Fibroblast of pulmonary artery (primary cell): ENCODE results near the gene SGK1.
"Not testable (repeated sequence)": the region's sequence is repeated elsewhere in the genome, so short reads cannot be mapped to it uniquely, and the experiment has no call there.

Experiments
- DNase-seq: peaks from one replicate; pipeline ENCODE4 v3.0.0-alpha.2; 2010; ENCODE audit warnings: low read depth
- H3K4me3 ChIP-seq: replicated peaks from 2 replicates; pipeline ENCODE4 v1.5.1; 2011; ENCODE audit warnings: low read depth, mild to moderate bottlenecking, control low read depth, low read length, moderate library complexity
- TF ChIP-seq, protein P1 (sequence below): IDR thresholded peaks from 2 replicates; pipeline ENCODE4 v1.5.1; 2011; ENCODE audit warnings: mild to moderate bottlenecking, control low read depth, low read length, inconsistent platforms; ENCODE audit errors: missing control alignments

SGK1 gene

DNA sequence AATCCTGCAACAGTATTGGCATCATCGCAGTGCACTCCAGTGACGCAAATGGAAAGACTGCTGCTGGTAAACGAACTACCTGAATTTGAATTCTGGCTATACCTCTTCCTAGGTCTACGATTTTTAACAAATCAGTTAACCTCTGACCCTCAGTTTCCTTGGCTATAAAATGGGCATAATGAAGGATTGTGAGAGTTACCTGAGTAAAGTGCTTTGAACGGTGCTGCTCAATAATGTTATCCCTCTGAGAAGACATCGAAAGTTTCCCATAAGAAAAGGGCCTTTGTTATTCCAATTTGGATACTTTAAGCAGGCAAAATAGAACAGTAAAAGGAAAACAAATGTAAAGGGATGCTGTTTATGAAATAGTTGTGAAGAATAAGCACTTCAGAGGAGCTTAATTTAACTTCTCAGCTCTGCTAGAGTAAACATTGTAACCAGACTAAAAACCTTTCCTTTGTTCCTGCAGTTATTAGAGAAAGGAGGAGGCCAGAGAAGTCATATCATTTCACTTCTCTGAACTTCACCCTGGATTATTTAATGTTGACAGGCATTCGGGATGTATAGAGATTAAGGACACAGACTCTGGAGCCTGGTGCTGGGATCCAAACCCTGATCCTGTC lies 5.8 kb downstream of the SGK1 start:
- TF ChIP-seq, protein P1, sequence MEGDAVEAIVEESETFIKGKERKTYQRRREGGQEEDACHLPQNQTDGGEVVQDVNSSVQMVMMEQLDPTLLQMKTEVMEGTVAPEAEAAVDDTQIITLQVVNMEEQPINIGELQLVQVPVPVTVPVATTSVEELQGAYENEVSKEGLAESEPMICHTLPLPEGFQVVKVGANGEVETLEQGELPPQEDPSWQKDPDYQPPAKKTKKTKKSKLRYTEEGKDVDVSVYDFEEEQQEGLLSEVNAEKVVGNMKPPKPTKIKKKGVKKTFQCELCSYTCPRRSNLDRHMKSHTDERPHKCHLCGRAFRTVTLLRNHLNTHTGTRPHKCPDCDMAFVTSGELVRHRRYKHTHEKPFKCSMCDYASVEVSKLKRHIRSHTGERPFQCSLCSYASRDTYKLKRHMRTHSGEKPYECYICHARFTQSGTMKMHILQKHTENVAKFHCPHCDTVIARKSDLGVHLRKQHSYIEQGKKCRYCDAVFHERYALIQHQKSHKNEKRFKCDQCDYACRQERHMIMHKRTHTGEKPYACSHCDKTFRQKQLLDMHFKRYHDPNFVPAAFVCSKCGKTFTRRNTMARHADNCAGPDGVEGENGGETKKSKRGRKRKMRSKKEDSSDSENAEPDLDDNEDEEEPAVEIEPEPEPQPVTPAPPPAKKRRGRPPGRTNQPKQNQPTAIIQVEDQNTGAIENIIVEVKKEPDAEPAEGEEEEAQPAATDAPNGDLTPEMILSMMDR, result no peak
- DNase-seq, result no peak
- no peak overlapping the region for H3K4me3 ChIP-seq

DNA sequence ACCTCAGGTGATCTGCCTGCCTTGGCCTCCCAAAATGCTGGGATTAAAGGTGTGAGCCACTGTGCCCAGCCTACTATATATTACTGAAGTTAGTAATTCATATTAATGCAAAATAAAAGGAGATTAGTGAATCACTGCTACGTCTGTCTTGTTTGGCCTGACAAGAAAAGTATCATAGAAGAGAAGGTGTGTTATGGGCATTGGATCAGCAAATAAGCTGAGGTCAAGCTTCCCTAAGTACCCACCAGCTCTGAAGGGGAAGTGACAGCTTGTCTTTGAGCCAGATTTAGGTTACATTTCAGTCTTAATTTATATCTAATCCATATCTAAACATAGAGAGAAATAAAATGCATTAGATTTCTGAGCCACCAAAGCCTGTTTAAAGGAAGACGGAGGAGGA lies 7.1 kb downstream of the SGK1 start:
- H3K4me3 ChIP-seq, result no peak overlapping the region
- no peak for DNase-seq
- TF ChIP-seq, protein P1, result no peak

DNA sequence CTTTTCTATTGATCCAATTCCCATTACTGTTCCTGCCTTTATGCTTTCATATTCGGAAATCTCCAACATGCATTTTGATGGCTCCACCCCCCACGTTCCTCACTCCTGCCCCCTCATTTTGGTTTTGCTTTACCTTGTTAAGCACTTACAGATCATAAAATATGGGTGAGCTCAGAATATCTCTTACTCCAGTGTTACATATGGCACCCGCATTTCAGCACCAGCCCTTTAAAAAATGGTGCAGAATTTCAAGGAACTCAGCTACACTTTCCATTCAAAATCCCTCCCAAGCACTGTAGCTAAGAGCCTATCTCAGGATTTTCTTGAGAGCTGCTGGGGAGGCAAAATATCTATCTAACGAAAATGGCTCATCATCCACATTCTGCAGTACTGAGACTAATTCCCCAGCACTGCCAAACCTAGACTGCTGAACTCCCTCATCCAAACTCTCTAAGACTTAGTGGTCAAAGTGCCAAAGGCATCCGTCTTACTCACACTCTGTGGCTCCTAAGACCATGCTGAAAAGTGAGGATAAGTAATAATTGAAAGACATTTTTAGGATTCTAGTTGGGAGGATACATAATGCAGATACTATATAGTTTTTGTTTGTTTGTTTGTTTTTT lies 7.8 kb downstream of the SGK1 start:
- no peak overlapping the region for H3K4me3 ChIP-seq
- TF ChIP-seq, protein P1, result no peak
- DNase-seq, result no peak

DNA sequence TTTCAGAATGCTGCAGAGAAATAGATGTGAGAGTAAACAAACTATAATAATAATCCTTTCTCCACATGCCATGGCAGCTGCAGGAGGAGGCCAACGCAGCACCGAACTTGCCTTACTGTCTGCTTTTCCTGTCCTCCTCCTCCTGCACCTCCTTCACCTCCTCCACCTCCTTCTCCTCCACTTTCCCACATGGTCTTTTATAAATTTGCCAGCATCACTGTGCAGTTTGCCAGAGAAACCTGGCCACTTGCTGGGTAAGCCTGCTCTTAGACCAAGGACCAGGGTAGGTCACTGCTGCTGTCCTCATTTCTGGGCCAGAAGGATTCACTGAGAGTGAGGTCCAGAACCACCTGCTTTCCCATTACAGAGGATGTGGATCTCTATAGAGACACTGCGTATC lies 8.7 kb downstream of the SGK1 start:
- TF ChIP-seq, protein P1, result no peak
- DNase-seq, result no peak
- no peak overlapping the region for H3K4me3 ChIP-seq

DNA sequence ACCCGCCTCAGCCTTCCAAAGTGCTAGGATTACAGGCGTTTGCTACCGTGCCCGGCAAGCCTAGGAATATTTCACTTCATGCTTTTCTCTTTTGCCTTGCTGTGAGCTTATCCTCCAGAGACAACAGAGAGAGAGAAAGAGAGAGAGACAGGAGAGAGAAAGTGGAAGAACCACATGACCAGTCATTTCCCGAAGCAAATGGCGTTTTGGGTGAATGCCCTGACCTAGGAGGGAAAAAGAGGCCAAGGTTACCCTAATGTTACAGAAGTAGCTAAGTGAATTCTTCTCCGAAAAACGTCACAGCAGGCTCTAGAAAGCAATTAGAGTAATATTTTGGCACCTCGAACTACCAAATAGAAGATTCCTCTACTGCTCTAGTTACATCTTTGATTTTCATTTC lies 9.1 kb downstream of the SGK1 start:
- no peak overlapping the region for H3K4me3 ChIP-seq
- TF ChIP-seq, protein P1, result no peak

DNA sequence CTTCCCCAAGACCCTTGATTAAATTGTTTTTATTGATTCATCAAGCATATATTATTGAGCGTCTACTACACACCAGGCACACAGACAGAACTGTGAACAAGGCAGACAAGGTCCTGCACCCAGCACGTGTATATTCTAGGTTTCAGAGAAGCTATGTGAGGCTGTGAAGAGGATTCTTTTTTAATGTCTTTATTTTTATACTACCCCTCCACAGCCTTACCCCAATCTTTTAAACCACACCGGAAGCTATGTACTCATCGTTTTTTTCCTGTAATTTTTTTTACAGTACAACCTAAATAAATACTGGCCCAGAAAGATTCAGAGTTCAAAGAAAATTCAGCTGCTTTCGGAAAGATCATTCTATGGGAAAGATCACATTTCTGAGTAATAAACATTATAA lies 10.0 kb downstream of the SGK1 start:
- TF ChIP-seq, protein P1, result no peak
- DNase-seq, result no peak
- H3K4me3 ChIP-seq, result no peak overlapping the region

More for the DNA sequence above, 9.1 kb downstream of the SGK1 start:
- DNase-seq, result no peak

DNA sequence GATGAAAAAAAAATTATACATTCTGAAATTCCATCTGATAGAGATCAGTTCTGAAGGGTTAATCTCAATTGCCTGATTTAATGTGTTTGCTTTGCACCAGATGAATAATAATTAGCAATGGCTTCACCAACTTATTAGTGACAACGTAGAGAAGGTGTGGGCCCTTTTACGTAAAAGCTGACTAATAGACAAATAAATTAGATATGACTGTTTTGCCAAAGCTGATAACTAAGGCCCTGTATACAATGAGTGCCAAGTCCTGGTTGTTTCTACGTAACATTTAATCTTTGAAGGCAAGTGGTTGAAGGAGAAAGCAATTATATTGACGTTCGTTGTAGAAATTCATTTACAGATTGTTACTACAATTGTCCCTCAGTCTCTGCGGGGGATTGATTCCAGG lies 10.8 kb downstream of the SGK1 start:
- TF ChIP-seq, protein P1, result no peak

DNA sequence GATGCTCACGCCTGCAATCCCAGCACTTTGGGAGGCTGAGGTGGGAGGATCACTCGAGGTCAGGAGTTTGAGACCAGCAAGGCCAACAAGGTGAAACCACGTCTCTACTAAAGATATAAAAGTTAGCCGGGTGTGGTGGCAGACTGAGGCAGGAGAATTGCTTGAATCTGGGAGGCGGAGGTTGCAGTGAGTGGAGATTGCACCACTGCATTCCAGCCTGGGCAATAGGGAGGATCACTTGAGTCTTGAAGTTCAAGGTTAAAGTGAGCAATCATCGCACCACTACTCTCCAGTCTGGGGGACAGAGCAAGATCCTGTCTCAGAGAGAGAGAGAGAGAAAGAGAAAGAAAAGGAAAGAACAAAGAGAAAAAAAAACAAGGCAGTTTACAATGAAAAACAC lies 13.5 kb downstream of the SGK1 start:
- DNase-seq, result peak; percentile 51
- H3K4me3 ChIP-seq, result not testable (repeated sequence)

More for the DNA sequence above, 10.8 kb downstream of the SGK1 start:
- DNase-seq, result no peak
- no peak overlapping the region for H3K4me3 ChIP-seq
